Breast epithelium (tissue), 4 donors: ENCODE data around the gene ANKS1B. TPM values are rescaled to one million over a fixed set of nuclear protein-coding genes. Genes with fewer than 3 reads are reported as not detected.

Source experiments
- DNase-seq, 2 donors: peaks; one replicate each; pipeline ENCODE4 v3.0.0-alpha.2; 2019; ENCODE audit warnings: low spot score in 2 of 2
- H3K27ac ChIP-seq, 2 donors: fragments of 200-600 bp; sonication (generic) in 1 of 2; one replicate each; pipeline ENCODE4 v1.5.1; 2016 to 2019; ENCODE audit warnings: mild to moderate bottlenecking in 1 of 2
- H3K27me3 ChIP-seq, 2 donors: fragments of 200-600 bp; sonication (generic) in 1 of 2; one replicate each; pipeline versions ENCODE4 v1.5.1 to v1.6.0; 2017 to 2019; ENCODE audit warnings: control low read depth in 1 of 2, mild to moderate bottlenecking in 1 of 2
- H3K36me3 ChIP-seq: fragments of 200-600 bp; one replicate; pipeline ENCODE4 v1.5.1; 2019
- H3K4me1 ChIP-seq, 2 donors: fragments of 200-600 bp; sonication (generic); one replicate each; pipeline ENCODE4 v1.5.1; 2016 to 2019; ENCODE audit warnings: control low read depth in 1 of 2
- H3K4me3 ChIP-seq, 3 donors: fragments of 200-600 bp; sonication (generic); 1 replicate in 2 of 3; 2 replicates in 1 of 3; pipeline ENCODE4 v1.5.1; 2016 to 2019; ENCODE audit warnings: mild to moderate bottlenecking in 3 of 3, moderate library complexity in 2 of 3
- H3K9me3 ChIP-seq, 2 donors: fragments of 200-600 bp; sonication (generic) in 1 of 2; one replicate each; pipeline ENCODE4 v1.5.1; 2016 to 2019; ENCODE audit warnings: control low read depth in 1 of 2
- POLR2A ChIP-seq: fragments of 450-650 bp; IDR thresholded peaks from one replicate; pipeline ENCODE4 v1.6.1; 2016; ENCODE audit warnings: antibody characterized with exemption, mild to moderate bottlenecking, moderate library complexity
- POLR2AphosphoS5 ChIP-seq, 3 donors: sonication (generic); formaldehyde crosslinking; IDR thresholded peaks; one replicate each; pipeline ENCODE4 v1.6.1; 2017; ENCODE audit warnings: antibody characterized with exemption in 3 of 3
- intact Hi-C: fragments of 100-400 bp; cut with DNase I; formaldehyde crosslinking; loops from one replicate; pipeline ENCODE4 v1.15.1; 2023; ENCODE audit warnings: low total_unique reads
- total RNA-seq, 3 donors: library from RNA; depleted of rRNA; stranded (reverse); fragments of >200 nt; gene quantifications; one replicate each; pipeline ENCODE4 v1.1.0, GENCODE V29; 2016
- TF ChIP-seq, protein P1 (sequence below), 3 donors: fragments of 450-650 bp; IDR thresholded peaks; one replicate each; pipeline ENCODE4 v1.5.1; 2016 to 2017; ENCODE audit warnings: antibody characterized with exemption in 3 of 3, mild to moderate bottlenecking in 3 of 3, moderate library complexity in 3 of 3

Gene ANKS1B
- total RNA-seq, 3 donors from 2014 or later = 16.6 to 115 (median 32.4) TPM

DNA sequence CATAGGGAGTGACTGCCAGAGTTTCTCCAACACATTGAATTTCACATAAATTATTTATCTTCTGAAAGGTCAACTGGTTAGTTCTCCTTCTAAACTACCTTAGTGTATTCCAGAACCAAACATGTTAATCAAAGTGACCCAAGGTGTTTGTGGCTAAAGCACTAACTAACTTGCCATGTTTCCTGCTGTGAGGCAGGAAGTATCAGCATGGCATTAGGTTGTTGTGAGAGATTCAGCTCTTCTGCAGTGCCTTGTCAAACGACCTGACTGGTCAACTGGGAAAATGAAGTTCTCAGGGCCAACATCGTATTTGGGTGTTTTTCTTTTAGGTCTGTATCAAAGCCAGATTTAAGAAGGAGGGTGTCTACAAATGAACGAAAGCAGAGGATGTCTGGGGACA lies 891.6 kb downstream of the ANKS1B start:
- intact Hi-C loops = no loop called here
- TF ChIP-seq, protein P1, sequence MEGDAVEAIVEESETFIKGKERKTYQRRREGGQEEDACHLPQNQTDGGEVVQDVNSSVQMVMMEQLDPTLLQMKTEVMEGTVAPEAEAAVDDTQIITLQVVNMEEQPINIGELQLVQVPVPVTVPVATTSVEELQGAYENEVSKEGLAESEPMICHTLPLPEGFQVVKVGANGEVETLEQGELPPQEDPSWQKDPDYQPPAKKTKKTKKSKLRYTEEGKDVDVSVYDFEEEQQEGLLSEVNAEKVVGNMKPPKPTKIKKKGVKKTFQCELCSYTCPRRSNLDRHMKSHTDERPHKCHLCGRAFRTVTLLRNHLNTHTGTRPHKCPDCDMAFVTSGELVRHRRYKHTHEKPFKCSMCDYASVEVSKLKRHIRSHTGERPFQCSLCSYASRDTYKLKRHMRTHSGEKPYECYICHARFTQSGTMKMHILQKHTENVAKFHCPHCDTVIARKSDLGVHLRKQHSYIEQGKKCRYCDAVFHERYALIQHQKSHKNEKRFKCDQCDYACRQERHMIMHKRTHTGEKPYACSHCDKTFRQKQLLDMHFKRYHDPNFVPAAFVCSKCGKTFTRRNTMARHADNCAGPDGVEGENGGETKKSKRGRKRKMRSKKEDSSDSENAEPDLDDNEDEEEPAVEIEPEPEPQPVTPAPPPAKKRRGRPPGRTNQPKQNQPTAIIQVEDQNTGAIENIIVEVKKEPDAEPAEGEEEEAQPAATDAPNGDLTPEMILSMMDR (IDR thresholded peaks at IDR 0.05) = no peak
- TF ChIP-seq POLR2AphosphoS5 (IDR thresholded peaks at IDR 0.05) = no peak
- no peak for TF ChIP-seq POLR2A
- DNase-seq = no peak

DNA sequence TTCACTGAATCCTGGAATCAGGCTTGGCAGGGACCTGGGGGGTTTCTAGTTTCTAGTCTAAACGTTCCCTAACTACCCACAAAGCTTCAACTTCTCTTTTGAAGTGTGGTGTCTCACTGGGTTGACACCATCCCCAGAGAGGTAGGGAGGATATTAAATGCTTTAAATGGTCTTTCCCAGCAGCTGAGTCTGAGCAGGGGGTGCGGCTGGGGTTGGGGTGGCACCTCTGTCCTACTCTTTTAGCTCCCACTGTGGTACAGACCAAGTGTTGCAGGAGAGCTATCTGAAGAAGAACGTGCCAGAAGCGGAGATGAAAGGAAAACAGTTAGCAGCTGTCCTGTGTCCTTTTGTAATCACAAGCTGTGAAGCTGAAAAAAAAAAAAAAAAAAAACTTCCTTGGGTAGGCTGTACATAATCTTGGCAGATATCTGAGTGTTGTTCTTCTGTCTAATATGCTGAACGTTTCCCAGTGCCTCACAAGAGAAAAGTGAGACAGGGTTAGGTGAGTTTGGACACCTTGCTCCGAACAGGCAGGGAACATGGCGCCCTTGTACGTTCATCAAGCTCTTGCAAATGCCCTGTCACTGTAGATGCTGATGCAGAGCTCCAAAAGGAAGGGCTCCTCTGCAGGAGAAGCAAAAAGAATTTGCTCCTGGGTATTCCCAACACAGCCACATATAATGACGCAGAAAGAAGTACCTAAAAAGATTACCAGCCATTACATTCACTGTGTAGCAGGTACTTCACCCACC lies 892.5 kb downstream of the ANKS1B start:
- intact Hi-C loops = no loop called here
- no peaks in the 10 kb centered on the region for H3K27me3 ChIP-seq
- no peak overlapping the region for H3K27ac ChIP-seq
- DNase-seq = no peak
- TF ChIP-seq, protein P1 (IDR thresholded peaks at IDR 0.05) = no peak
- TF ChIP-seq POLR2A = no peak
- TF ChIP-seq POLR2AphosphoS5 (IDR thresholded peaks at IDR 0.05) = no peak
- no peaks in the 10 kb centered on the region for H3K9me3 ChIP-seq
- H3K4me1 ChIP-seq = no peaks in the 10 kb centered on the region
- H3K4me3 ChIP-seq = no peak overlapping the region
- no peaks in the 10 kb centered on the region for H3K36me3 ChIP-seq

More for the DNA sequence above, 891.6 kb downstream of the ANKS1B start:
- no peak overlapping the region for H3K27ac ChIP-seq
- H3K9me3 ChIP-seq = no peaks in the 10 kb centered on the region
- H3K4me3 ChIP-seq = no peak overlapping the region
- no peaks in the 10 kb centered on the region for H3K36me3 ChIP-seq
- H3K4me1 ChIP-seq = no peaks in the 10 kb centered on the region
- H3K27me3 ChIP-seq = no peaks in the 10 kb centered on the region

DNA sequence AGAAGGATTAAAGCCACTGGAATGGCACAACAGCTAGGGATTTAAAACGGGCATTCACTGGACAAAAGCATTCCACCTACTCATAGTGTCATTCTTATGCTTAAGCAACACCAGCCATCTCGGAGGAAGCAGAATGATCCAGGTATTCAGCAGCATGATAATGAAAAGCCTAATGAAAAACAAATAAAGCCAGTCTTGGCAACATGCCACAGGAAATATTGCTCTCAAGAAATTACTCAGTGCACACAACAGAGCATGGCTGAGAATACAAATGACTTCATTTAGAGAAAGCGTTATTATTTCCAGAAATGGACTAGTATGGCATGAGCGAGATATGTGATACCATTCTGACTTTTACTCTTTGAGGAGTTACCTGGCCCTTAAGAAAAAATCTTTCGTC lies 897.5 kb downstream of the ANKS1B start:
- TF ChIP-seq, protein P1 (IDR thresholded peaks at IDR 0.05) = no peak
- TF ChIP-seq POLR2AphosphoS5 (IDR thresholded peaks at IDR 0.05) (no peak), POLR2A (no peak)
- no peak for DNase-seq
- Histone ChIP-seq H3K27me3 (no peaks in the 10 kb centered on the region), H3K36me3 (no peaks in the 10 kb centered on the region), H3K4me1 (no peaks in the 10 kb centered on the region), H3K4me3 (no peak overlapping the region), H3K9me3 (no peaks in the 10 kb centered on the region), H3K27ac (no peak overlapping the region)
- intact Hi-C loops = no loop called here

DNA sequence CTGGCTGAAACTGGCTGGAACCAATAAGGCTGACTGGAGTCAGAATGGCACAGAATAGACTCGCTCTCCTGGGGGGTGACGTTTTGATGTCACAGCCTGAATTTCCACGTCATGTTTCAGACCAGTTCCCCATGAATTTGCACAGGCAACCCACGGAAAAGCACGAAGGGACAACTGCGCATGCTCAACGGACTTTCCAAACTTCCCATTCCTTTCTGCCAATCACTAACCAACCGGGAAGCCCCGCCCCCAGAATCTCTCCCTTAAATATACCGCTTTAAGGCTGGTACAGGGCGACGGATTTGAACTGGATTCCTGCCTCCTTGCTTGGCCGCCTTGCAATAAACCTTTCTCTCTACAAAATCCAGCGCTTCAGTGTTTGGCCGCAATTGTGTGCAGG lies 904.9 kb downstream of the ANKS1B start:
- TF ChIP-seq POLR2AphosphoS5 (IDR thresholded peaks at IDR 0.05) (no peak), POLR2A (no peak)
- TF ChIP-seq, protein P1 (IDR thresholded peaks at IDR 0.05) = no peak

DNA sequence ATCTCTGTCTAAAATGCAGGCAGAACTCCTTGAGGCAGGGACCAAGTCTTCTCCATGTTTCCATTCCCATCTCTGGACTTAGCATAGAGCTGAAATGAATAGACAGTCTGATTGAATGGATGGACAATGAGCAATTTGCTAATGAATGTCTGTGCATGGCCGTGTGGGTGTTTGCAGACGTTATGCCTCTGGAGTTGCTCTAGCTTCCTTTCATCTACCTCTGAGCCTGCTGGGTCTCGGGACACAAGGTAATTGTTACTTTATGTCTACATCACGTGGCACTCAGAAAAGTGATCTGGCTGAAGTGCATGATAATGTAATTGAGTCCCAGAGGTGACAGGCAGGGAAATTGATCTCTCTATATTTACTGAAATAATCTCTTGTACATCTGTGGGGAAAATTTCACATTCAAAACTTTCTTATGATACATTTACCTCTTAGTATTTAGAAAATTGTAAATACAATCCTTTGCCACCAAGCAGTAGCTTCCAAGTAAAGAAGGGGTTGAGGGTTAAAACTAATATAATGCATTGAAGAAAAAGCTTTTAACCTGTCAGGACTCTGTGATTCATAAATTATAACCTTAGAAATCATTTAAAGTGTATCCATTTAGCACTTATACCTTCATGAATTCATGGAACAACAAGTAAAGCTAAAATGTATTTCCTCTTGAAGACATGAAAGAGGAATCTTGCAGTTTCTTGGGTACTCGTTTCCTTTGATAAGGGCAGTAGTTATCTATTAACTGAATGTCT lies 915.6 kb downstream of the ANKS1B start:
- no peak for DNase-seq
- Histone ChIP-seq H3K4me1 (no peaks in the 10 kb centered on the region), H3K27me3 (no peaks in the 10 kb centered on the region), H3K9me3 (no peaks in the 10 kb centered on the region), H3K27ac (no peak overlapping the region), H3K36me3 (no peaks in the 10 kb centered on the region), H3K4me3 (no peak overlapping the region)
- TF ChIP-seq, protein P1 (IDR thresholded peaks at IDR 0.05) = no peak
- TF ChIP-seq POLR2A = no peak
- TF ChIP-seq POLR2AphosphoS5 (IDR thresholded peaks at IDR 0.05) = no peak
- intact Hi-C loops = no loop called here

More for the DNA sequence above, 904.9 kb downstream of the ANKS1B start:
- H3K4me3 ChIP-seq = no peak overlapping the region
- H3K27ac ChIP-seq = no peak overlapping the region
- no peaks in the 10 kb centered on the region for H3K9me3 ChIP-seq
- DNase-seq = no peak
- no peaks in the 10 kb centered on the region for H3K36me3 ChIP-seq
- H3K4me1 ChIP-seq = no peaks in the 10 kb centered on the region
- no peaks in the 10 kb centered on the region for H3K27me3 ChIP-seq
- intact Hi-C loops = no loop called here
